Gastroesophageal sphincter (tissue), 3 donors: ENCODE data around the gene SRP14.

Experiments
- CTCF ChIP-seq, 4 experiments: fragments of 200-600 bp in 2 of 4; fragments of 450-650 bp in 2 of 4; sonication (generic) in 1 of 4; IDR thresholded peaks; one replicate each; pipeline ENCODE4 v1.5.1; 2017 to 2019; ENCODE audit warnings: antibody characterized with exemption in 4 of 4, mild to moderate bottlenecking in 2 of 4, moderate library complexity in 2 of 4
- EP300 ChIP-seq: sonication (generic); formaldehyde crosslinking; IDR thresholded peaks from one replicate; pipeline ENCODE4 v1.6.1; 2017; ENCODE audit warnings: antibody characterized with exemption, mild to moderate bottlenecking
- POLR2A ChIP-seq, 2 donors: fragments of 450-650 bp; IDR thresholded peaks; one replicate each; pipeline ENCODE4 v1.6.1; 2017; ENCODE audit warnings: antibody characterized with exemption in 2 of 2, mild to moderate bottlenecking in 2 of 2, moderate library complexity in 1 of 2
- POLR2AphosphoS5 ChIP-seq: sonication (generic); formaldehyde crosslinking; IDR thresholded peaks from one replicate; pipeline ENCODE4 v1.6.1; 2017; ENCODE audit warnings: antibody characterized with exemption

DNA sequence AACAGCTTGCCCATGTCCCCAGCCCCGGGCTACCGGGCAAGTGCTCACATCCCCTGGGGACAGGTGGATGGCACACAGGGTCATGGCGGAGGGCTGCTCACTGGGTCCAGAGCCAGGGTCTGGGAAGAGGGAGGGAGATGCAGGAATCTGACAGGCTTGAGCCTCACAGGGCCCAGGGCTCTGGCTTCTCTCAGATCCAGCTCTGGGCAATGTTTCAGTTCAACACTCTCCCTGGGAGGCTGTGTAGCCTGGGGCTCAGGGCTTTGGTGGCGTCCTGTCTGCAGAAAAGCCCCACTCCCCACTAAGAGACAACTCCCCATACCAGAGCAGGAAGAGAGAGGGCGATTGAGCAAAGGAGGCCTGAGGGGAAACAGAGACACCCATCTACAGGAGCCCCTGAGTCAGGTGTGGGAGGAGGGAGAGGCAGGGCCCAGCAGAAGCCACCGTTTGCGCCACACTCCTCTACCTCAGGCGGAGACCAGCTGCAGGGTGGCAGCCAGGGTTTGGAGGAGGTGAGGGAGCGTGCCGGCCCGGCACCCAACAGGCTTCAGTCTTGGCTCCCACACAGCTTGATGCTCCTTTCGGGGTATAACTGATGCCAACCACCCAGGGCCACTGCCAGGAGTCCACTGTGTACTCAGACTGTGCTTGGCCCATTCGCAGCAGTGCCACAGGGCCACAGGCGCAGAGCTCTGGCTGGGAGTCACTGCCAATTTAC is 16.8 kb upstream of the SRP14 start:
- TF ChIP-seq CTCF (IDR thresholded peaks at IDR 0.05) (no peak), POLR2A (IDR thresholded peaks at IDR 0.05) (no peak), POLR2AphosphoS5 (no peak), EP300 (no peak)
